Cardiac muscle cell (in vitro differentiated cells and primary cell): ENCODE measurements around the gene LAMB4. TPM values are rescaled to one million over a fixed set of nuclear protein-coding genes. Genes with fewer than 3 reads are reported as not detected.

Experiments used
- DNase-seq, 2 donors: peaks; one replicate each; pipeline versions ENCODE4 v3.0.0 to v3.0.0-alpha.2; 2010 to 2017; ENCODE audit warnings: low read depth in 1 of 2, low spot score in 1 of 2
- H3K27ac ChIP-seq: fragments of 200-600 bp; sonication (generic); 2 replicates; pipeline ENCODE4 v1.5.1; 2016
- H3K27me3 ChIP-seq: fragments of 200-600 bp; sonication (generic); 2 replicates; pipeline ENCODE4 v1.6.0; 2016; ENCODE audit warnings: control low read depth
- H3K36me3 ChIP-seq: fragments of 200-600 bp; sonication (generic); 2 replicates; pipeline ENCODE4 v1.5.1; 2016; ENCODE audit warnings: control low read depth
- H3K4me1 ChIP-seq: fragments of 200-600 bp; sonication (generic); 2 replicates; pipeline ENCODE4 v1.8.1; 2017; ENCODE audit warnings: low read depth, mild to moderate bottlenecking, mixed run types
- H3K4me3 ChIP-seq: fragments of 200-600 bp; sonication (generic); 2 replicates; pipeline ENCODE4 v1.5.1; 2016; ENCODE audit warnings: mild to moderate bottlenecking
- H3K9me3 ChIP-seq: fragments of 200-600 bp; sonication (generic); 2 replicates; pipeline ENCODE4 v1.5.1; 2017; ENCODE audit warnings: low read depth, mild to moderate bottlenecking, control low read depth
- polyA plus RNA-seq: library from polyadenylated mRNA; unstranded; fragments of >200 nt; fragmentation: Nextera tagmentation; extraction: Ambion mirVana; gene quantifications from 2 replicates; pipeline ENCODE4 v1.2.1, GENCODE V29; 2016
- total RNA-seq: library from RNA; depleted of rRNA; stranded (reverse); fragments of >200 nt; gene quantifications from 2 replicates; pipeline ENCODE4 v1.2.3, GENCODE V29; 2016
- TF ChIP-seq, protein P1 (sequence below): IDR thresholded peaks from 2 replicates; pipeline ENCODE4 v1.5.1; 2012; ENCODE audit warnings: low read depth, mild to moderate bottlenecking, low read length

The LAMB4 gene
- total and polyA plus RNA-seq, 2 experiments from 2014 or later, result not detected

DNA sequence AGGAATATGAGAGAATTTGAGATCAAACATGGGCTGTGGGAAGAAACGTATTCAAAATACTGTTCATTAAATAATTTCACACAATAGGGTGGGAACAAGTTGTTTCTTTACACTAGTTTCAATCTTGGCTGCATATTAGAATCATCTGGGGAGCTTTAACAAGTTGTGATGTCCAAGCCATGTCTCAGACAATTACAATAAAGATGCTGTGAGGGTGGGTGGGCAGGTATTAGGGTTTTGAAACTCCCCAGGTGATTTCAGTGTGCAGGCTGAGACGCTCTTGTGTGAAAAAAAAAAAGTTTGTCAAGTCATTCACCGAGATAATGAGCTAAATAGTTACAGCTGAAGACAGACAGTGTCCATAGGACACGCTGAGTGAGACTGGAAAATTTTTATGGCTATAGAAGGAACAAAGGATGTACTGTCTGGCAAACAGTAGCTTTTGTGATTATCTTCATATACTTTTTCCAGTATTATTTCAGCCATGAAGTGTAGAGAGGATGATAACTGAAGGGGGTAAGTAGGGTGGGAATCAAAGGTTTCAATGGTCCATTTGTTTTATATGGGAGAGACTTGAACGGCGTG is 12.6 kb upstream of the LAMB4 start:
- TF ChIP-seq, protein P1, sequence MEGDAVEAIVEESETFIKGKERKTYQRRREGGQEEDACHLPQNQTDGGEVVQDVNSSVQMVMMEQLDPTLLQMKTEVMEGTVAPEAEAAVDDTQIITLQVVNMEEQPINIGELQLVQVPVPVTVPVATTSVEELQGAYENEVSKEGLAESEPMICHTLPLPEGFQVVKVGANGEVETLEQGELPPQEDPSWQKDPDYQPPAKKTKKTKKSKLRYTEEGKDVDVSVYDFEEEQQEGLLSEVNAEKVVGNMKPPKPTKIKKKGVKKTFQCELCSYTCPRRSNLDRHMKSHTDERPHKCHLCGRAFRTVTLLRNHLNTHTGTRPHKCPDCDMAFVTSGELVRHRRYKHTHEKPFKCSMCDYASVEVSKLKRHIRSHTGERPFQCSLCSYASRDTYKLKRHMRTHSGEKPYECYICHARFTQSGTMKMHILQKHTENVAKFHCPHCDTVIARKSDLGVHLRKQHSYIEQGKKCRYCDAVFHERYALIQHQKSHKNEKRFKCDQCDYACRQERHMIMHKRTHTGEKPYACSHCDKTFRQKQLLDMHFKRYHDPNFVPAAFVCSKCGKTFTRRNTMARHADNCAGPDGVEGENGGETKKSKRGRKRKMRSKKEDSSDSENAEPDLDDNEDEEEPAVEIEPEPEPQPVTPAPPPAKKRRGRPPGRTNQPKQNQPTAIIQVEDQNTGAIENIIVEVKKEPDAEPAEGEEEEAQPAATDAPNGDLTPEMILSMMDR, result no peak
- H3K4me1 ChIP-seq, result no peaks in the 10 kb centered on the region
- no peak overlapping the region for H3K4me3 ChIP-seq
- H3K27ac ChIP-seq, result no peak overlapping the region
- H3K27me3 ChIP-seq, result no peaks in the 10 kb centered on the region
- H3K36me3 ChIP-seq, result no peaks in the 10 kb centered on the region
- DNase-seq, result no peak
- no peaks in the 10 kb centered on the region for H3K9me3 ChIP-seq

DNA sequence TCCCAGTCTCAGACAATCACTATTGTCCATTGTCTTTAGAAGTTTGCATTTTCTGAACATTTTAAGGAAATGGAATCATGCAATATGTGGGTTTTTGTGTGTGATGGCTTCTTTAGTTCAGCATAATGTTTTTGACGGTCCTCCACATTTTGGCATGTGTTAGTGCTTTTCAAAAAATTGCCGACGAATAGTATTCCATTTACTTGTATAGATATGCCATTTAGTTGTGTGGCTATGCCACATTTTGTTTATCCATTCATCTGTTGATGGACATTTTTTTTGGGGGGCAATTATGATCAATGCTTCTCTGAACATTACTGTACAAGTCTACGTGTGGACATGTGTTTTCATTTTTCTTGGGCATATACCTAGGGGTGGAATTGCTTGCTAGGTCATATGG is 12.0 kb upstream of the LAMB4 start:
- TF ChIP-seq, protein P1, result no peak

DNA sequence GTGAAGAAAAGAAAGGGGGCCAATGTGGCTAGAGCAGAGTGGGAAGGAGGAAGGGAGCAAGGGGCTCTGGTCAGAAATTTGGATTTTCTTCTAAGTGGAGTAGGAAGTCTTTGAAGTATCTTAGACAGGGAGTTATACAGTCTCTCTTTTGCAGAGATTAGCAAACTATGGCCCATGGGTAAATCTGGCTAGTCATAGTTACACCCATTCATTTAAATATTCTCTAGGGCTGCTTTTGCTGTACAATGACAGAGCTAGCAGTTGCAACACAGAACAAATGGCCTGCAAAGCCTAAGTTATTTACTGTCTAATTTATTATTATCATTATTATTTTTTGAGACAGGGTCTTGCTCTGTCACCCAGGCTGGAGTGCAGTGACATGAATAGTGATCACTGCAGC is 10.5 kb upstream of the LAMB4 start:
- H3K4me3 ChIP-seq, result no peak overlapping the region
- DNase-seq, result no peak
- no peaks in the 10 kb centered on the region for H3K9me3 ChIP-seq
- H3K27me3 ChIP-seq, result no peaks in the 10 kb centered on the region
- no peak overlapping the region for H3K27ac ChIP-seq
- TF ChIP-seq, protein P1, result no peak
- no peaks in the 10 kb centered on the region for H3K4me1 ChIP-seq
- no peaks in the 10 kb centered on the region for H3K36me3 ChIP-seq

More for the DNA sequence above, 12.0 kb upstream of the LAMB4 start:
- H3K9me3 ChIP-seq, result no peaks in the 10 kb centered on the region
- no peak overlapping the region for H3K27ac ChIP-seq
- DNase-seq, result no peak
- H3K27me3 ChIP-seq, result no peaks in the 10 kb centered on the region
- H3K4me1 ChIP-seq, result no peaks in the 10 kb centered on the region
- H3K36me3 ChIP-seq, result no peaks in the 10 kb centered on the region
- no peak overlapping the region for H3K4me3 ChIP-seq

DNA sequence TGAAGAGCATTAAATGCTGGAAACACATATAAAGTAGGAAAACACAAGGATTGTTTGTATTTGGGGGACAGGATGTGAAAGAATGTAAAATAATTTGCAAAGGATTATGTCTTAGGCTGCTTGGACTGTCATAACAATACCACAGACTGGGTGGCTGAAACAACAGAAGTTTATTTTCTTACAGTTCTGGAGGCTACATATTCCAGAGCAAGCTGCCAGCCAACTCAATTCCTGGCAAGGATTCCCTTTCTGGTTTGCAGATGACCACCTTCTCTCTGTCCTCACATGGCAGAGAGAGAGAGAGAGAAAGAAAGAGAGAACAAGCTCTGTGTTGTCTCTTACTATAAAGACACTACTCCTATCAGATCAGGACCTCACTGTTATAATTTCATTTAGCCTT is 8.8 kb upstream of the LAMB4 start:
- Histone ChIP-seq H3K27me3 (no peaks in the 10 kb centered on the region), H3K4me1 (no peaks in the 10 kb centered on the region), H3K9me3 (no peaks in the 10 kb centered on the region), H3K27ac (no peak overlapping the region), H3K4me3 (no peak overlapping the region), H3K36me3 (no peaks in the 10 kb centered on the region)
- TF ChIP-seq, protein P1, result no peak
- no peak for DNase-seq

DNA sequence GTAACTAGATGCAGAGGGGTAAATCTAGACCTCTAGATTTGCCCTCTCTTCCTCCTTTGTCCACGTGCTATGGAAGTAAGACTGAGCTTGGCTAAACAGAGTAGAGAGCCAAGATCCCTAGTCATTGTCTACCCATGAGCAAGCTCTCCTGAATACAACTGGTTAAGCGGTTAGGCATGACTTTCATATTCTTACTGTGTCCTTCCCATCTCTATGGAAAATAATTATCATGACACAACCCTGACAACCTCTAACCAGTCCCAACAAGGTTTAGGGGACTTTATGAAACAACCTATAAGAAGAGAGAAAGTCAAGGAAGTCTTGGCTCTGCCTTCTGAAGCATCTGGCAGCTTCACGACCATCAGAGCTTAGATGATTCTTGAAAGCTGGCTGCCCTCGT is 7.8 kb upstream of the LAMB4 start:
- H3K36me3 ChIP-seq, result no peaks in the 10 kb centered on the region
- no peaks in the 10 kb centered on the region for H3K4me1 ChIP-seq
- DNase-seq, result no peak
- H3K27ac ChIP-seq, result no peak overlapping the region
- no peak overlapping the region for H3K4me3 ChIP-seq
- no peaks in the 10 kb centered on the region for H3K27me3 ChIP-seq
- TF ChIP-seq, protein P1, result no peak
- no peaks in the 10 kb centered on the region for H3K9me3 ChIP-seq
